GM19324 (cell line): ENCODE measurements around the gene STAT4.
A peak's percentile ranks its signal among the peaks of the same experiment; 100 is the strongest.

Experiments
- ATAC-seq: cut with Tn5 transposase; IDR thresholded peaks from one replicate; pipeline ENCODE4 v1.9.1; 2021; ENCODE audit warnings: mild to moderate bottlenecking, moderate library complexity; ENCODE audit not compliant: unreplicated experiment, low FRiP score

The STAT4 gene

DNA sequence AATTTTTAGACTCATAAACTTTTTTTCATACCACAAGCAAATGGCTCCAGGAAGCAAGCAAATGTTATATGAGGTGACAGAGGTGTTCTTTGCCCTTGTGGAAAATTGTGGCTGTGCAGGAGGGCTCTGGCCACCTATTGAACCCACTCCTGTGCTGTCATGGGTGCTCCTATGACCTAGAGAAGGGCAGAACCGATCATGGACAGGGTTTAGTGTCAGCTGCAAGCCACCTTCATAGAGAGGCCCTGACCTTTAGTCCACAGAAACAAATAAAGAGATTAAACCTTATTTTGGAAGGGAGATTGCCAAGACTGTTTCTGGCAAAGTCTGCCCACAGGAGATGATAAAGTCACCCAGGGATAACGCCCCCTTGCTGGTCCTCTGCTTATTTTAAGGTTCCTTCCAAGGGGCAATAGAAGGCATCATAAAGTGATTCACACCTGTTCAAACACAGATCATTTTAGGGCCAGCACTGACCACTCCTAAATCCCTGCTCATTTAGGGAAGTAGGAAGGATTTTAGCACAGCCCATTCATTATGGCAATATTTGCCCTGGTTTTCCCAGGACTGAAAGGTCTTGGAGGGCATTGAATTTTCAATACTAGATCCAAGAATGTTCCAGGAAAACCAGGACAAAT is 26.1 kb upstream of the STAT4 start:
- ATAC-seq: peak; percentile 25

DNA sequence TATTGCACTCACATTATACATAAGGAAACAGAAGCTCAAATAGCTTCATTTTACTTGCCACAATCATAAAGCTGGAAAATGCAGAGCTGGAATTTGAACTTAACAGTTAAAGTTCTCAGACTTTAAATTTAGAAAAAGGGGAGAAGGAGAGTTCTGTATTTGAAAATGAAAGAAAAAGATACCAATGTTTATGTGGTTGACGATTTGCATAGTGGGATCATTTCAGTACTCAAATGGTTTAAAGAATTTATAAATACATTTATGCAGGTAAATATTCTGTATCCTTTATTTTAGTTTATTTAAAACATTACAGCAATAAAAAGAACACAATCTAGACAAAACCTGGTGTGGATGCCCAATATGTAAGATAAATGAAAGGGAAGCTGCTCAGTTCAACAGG is 25.5 kb upstream of the STAT4 start:
- peak; percentile 51 for ATAC-seq

DNA sequence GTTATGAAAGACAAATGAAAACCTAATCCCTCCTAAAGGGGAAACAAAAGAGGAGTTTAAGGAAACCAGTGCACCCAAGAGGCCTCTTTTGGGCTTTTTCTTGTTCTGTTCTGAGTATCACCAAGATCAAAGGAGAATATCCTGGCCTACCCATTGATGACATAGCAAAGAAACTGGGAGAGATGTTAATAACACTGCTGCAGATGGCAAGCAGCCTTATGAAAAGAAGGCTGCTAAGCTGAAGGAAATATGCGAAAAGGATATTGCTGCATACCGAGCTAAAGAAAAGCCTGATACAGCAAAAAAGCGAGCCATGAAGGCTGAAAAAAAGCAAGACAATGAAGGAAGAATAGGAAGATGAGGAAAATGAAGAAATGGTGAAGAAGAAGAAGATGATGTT is 23.6 kb upstream of the STAT4 start:
- no peak for ATAC-seq

- no peak for ATAC-seq
Observed at GRCh38 chr2:191173206-191173605, 22.4 kb upstream of the STAT4 start.

GRCh38 chr2:191171708-191172355 is 21.0 kb upstream of the STAT4 start:
- ATAC-seq: no peak

- no peak for ATAC-seq
Observed at GRCh38 chr2:191171286-191171685, 20.5 kb upstream of the STAT4 start.

DNA sequence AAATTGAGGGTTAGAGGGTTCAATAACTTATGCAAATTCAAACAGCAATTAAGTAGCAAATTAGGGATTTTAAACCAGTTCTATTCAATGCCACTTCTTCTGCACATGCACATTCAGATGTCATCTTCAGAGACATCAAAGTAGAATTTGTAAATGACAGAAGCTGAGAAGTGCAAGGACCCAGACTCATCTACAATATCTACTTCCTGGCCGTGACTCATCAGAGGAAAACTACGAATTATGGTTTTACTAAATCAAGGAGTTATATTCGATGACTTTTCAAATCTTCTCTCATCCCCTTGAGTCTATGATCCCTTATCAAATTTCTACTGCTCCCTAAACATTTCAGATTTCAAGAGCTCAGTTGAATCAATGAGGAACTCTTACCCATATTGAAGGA is 20.0 kb upstream of the STAT4 start:
- no peak for ATAC-seq

DNA sequence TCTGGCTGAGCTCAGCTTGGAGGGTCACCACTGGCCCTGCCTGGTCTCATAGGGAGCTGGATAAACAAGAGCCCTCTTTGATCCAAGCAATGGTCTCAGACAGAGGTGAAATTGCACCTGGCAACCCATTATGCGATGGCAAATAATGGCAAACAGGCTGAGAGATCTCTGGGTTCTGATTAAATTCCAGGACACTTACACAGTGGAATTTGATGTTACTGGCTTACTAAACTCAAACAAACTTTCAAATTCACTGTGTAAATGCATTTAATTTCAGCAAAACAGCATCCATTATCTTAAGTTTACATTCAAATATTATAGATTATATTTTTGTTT is 19.5 kb upstream of the STAT4 start:
- no peak for ATAC-seq

- ATAC-seq: no peak
Observed at GRCh38 chr2:191169456-191170300, 18.9 kb upstream of the STAT4 start.

DNA sequence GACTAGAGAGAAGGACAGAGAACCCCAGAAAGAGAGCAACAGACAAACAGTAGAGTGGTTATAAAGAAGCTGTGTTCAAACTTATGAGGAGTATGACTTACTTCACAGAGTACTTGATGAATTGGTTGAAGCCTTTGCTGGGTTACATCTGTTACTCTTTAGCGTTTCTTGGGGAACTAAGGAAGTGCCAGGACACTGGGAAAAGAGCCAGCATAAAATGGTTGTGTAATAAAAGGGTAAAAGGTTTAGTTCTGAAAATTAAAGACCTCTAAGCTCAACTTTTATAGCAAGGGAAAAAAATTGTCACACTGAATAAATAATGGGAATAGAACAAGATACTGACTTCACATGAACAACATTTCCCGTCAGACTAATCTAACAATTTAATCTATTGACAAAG is 17.0 kb upstream of the STAT4 start:
- no peak for ATAC-seq

DNA sequence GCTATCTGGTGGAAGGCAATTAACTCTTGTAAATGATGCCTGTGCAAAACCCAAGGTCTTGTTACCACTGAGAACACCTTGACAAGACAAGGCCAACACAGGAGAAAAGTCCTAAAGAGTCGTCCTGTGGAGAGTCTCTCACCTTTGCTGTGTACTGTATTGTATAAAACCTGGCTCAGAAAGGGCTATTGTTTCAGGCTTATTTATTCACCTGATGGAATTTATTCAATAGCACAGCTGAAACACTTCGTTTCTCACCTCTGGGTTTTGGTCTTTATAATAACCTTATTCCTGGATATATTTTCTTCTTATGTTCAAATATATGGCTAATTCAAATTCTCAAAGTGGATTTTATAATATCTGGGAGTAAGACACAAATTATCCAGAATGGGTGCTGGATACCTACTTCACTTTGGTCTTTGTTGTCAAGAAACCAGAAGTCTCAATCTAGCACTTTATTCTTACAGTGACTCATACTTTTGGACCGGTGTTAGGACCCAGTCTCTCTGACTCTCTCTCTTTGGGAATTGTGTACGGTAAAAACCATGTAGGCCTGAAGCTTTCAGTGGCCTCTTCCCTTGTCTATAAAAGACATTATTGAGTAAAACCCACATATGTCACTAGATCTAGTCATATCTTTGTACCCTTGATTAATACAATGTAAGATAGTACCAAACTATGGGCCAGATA is 16.1 kb upstream of the STAT4 start:
- ATAC-seq: no peak

GRCh38 chr2:191166111-191166755 is 15.4 kb upstream of the STAT4 start:
- ATAC-seq: no peak

GRCh38 chr2:191165176-191165643 is 14.4 kb upstream of the STAT4 start:
- peak; percentile 49 for ATAC-seq

DNA sequence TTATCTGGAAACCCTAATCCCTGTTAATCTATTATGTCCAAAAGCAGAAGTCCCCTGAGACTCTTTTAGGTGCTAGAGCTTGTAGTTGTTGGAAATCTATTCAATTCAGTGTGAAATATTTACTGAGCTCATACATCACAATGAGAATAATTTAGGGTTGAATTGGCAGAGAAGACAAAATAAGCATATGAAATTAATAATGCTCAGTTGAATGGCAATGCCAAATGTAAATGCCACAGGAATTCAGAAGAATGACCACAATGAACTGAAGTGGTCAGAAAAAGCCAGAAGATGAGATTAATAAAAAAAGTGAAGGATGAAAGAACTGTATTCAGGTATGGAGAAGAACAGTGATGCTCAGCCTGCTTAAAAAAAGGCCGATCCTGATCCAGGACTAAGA is 8.0 kb upstream of the STAT4 start:
- ATAC-seq: no peak

DNA sequence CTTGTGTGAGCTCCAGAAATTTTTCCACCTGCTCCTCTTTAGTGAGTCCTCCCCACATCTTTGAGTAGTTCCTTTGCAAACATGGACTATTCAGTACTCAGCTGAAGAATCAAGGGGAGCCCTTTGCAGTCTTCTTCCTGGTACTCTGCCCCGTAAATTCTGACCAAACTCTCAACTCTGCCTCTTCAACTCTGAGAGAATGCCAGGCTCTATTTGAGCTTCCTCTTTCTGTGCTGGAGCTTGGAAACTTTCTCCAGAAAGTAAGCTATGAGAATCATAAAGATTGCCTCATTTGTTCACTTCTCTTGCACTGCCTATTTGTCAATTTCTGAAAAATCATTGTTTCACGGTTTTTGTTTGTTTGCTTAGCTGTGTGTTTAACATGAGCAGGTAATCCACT is 7.4 kb upstream of the STAT4 start:
- no peak for ATAC-seq

- peak; percentile 47 for ATAC-seq
Observed at GRCh38 chr2:191155608-191156071, 4.8 kb upstream of the STAT4 start.

- ATAC-seq: no peak
Observed at GRCh38 chr2:191153716-191154115, 2.9 kb upstream of the STAT4 start.

DNA sequence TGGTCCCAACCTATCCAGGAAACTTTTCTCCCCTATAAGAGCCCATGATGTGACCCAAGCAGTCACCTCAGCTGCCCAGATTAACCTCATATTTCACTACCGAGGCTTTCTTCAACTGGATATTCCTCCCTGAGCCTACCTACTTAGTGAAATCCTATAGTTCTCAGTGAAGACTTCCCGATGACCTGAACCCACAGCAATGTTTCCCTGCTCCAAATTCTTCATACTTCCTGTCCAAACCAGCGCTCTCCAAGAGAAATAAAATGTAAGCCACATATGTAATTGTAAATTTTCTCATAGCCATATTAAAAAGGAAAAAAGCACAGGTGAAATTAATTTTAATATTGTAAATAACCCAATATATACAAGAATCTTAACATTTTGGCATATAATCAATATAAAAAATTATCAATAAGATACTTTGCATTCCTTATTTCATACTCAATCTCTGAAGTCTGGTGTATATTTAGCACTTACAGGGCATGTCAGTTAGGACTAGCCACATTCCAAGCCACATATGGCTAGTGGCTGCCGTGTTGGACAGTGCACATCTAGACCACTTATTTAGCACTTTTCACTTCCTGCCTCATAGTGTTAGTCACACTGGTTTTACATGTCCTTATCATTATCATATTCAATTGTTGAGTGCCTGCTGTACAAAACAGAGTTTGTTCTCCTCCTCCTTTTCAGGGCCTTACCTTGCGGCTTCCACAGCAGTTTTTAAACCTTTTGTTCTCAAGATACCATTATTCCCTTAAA is 1.9 kb upstream of the STAT4 start:
- no peak for ATAC-seq

DNA sequence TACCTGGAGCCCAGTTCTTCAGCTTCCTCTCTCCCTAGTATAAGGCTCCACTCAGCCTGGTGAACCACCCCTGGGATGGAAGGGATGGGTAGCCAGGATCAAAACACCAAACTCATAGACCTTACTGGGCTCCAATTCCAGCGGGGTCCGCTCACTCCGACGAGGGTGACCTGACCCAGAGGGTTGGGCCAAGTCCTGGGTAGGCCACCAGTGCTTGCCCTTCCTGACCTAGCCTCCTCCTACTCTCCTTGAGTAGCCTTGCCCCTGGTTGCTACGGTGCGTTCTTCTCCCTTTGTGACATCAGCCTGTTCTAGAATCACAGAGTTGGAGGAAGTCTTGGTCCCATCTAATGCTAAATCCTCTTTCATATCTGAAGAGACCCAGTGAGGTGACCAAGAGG is 537 bp upstream of the STAT4 start:
- no peak for ATAC-seq

GRCh38 chr2:191150230-191150599 is 579 bp downstream of the STAT4 start:
- ATAC-seq: peak; percentile 26
